IMR-90 (cell line): ENCODE measurements around the gene LYPD8.

Experiments used
- CEBPB ChIP-seq: IDR thresholded peaks from 2 replicates; pipeline ENCODE4 v1.6.1; 2012; ENCODE audit warnings: low read depth, low read length, improper control_type of control experiment
- CTCF ChIP-seq: conservative IDR thresholded peaks from 2 replicates; pipeline ENCODE4 v1.5.1; 2012; ENCODE audit warnings: mild to moderate bottlenecking, low read depth, low read length, improper control_type of control experiment
- RFX5 ChIP-seq: IDR thresholded peaks from 2 replicates; pipeline ENCODE4 v1.8.0; 2012; ENCODE audit warnings: low read depth, mild to moderate bottlenecking, low read length, moderate library complexity

DNA sequence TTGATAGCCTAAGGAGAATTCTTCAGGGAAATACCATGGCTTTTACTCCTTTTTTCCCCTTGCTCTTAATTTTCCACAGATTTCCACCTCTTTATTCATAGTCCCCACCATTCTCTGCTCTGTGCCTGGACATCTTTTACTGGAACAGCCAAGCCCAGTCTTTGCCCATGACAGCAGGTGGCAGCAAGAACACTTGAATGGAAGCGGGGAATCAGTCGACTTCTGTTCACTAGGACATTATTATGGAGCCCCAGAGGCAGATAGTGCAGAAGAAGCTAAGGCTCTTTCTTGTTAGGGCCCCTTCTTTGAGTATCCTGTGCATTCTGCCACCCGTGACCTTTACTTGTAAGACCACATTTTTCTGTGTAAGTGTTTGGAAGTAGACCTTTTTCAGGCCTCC is 59.3 kb downstream of the LYPD8 start:
- TF ChIP-seq RFX5 (no peak), CTCF (no peak), CEBPB (no peak)
